HepG2 (cell line): ENCODE results near the gene NRL. TPM values are rescaled to one million over a fixed set of nuclear protein-coding genes. Genes with fewer than 3 reads are reported as not detected.

Experiments used
- ADNP ChIP-seq: sonication (generic); formaldehyde crosslinking; IDR thresholded peaks from 2 replicates; pipeline ENCODE4 v1.4.0; 2020; ENCODE audit warnings: missing genetic modification reagents
- CCAR2 ChIP-seq: fragments of 200-400 bp; formaldehyde crosslinking; optimal IDR thresholded peaks from 2 replicates; pipeline ENCODE3; 2018; ENCODE audit warnings: low read depth, mild to moderate bottlenecking, low read length, moderate library complexity
- CEBPG ChIP-seq: IDR thresholded peaks from 2 replicates; pipeline ENCODE4 v1.6.1; 2016
- CREM ChIP-seq, 2 experiments: sonication (generic) in 1 of 2; formaldehyde crosslinking in 1 of 2; IDR thresholded peaks; 2 replicates each; pipeline versions ENCODE4 v1.4.0 to v1.6.1; 2016 to 2020; ENCODE audit warnings: antibody characterized with exemption in 1 of 2, mild to moderate bottlenecking in 1 of 2, missing genetic modification reagents in 1 of 2
- DPF2 ChIP-seq: sonication (generic); formaldehyde crosslinking; IDR thresholded peaks from 2 replicates; pipeline ENCODE4 v1.4.0; 2020; ENCODE audit warnings: mild to moderate bottlenecking, low read depth, missing genetic modification reagents, borderline replicate concordance
- GABPB1 ChIP-seq: IDR thresholded peaks from 2 replicates; pipeline ENCODE4 v1.6.1; 2016; ENCODE audit warnings: mild to moderate bottlenecking, missing genetic modification reagents, moderate library complexity, missing compliant biosample characterization
- GLI4 ChIP-seq: sonication (generic); formaldehyde crosslinking; IDR thresholded peaks from 2 replicates; pipeline ENCODE4 v1.5.1; 2020; ENCODE audit warnings: missing genetic modification reagents, mild to moderate bottlenecking, moderate library complexity, borderline replicate concordance
- LCORL ChIP-seq, 2 experiments: fragments of 450-650 bp in 1 of 2; sonication (generic) in 1 of 2; formaldehyde crosslinking in 1 of 2; IDR thresholded peaks; 2 replicates each; pipeline versions ENCODE4 v1.5.0 to v1.6.1; 2017 to 2020; ENCODE audit warnings: antibody characterized with exemption in 1 of 2, missing genetic modification reagents in 1 of 2
- MAF1 ChIP-seq: sonication (generic); formaldehyde crosslinking; IDR thresholded peaks from 2 replicates; pipeline ENCODE4 v1.5.0; 2020; ENCODE audit warnings: missing genetic modification reagents, borderline replicate concordance
- PITX1 ChIP-seq: sonication (generic); formaldehyde crosslinking; IDR thresholded peaks from 2 replicates; pipeline ENCODE4 v1.5.1; 2020; ENCODE audit warnings: mild to moderate bottlenecking, missing genetic modification reagents
- RFX5 ChIP-seq: IDR thresholded peaks from 2 replicates; pipeline ENCODE4 v1.6.1; 2011; ENCODE audit warnings: low read depth, low read length, improper control_type of control experiment
- SALL1 ChIP-seq: sonication (generic); formaldehyde crosslinking; IDR thresholded peaks from 2 replicates; pipeline ENCODE4 v1.8.0; 2022; ENCODE audit warnings: mild to moderate bottlenecking, missing genetic modification reagents
- SIX4 ChIP-seq: sonication (generic); formaldehyde crosslinking; IDR thresholded peaks from 2 replicates; pipeline ENCODE4 v1.4.0; 2020; ENCODE audit warnings: missing genetic modification reagents
- SUZ12 ChIP-seq: fragments of 150-350 bp; IDR thresholded peaks from 2 replicates; pipeline ENCODE4 v1.6.1; 2014; ENCODE audit warnings: low read depth, low read length
- ZFX ChIP-seq: sonication (generic); formaldehyde crosslinking; IDR thresholded peaks from 2 replicates; pipeline ENCODE4 v1.4.0; 2020; ENCODE audit warnings: mild to moderate bottlenecking, low read depth, missing genetic modification reagents, moderate library complexity
- ZMYM3 ChIP-seq: sonication (generic); formaldehyde crosslinking; IDR thresholded peaks from 2 replicates; pipeline ENCODE4 v1.5.1; 2020; ENCODE audit warnings: mild to moderate bottlenecking, missing genetic modification reagents
- ZNF30 ChIP-seq: sonication (generic); formaldehyde crosslinking; IDR thresholded peaks from 2 replicates; pipeline ENCODE4 v1.5.0; 2020; ENCODE audit warnings: mild to moderate bottlenecking, missing genetic modification reagents
- ZNF607 ChIP-seq: sonication (generic); formaldehyde crosslinking; IDR thresholded peaks from 2 replicates; pipeline ENCODE4 v1.5.1; 2020; ENCODE audit warnings: missing genetic modification reagents, mild to moderate bottlenecking, borderline replicate concordance
- ZNF891 ChIP-seq: sonication (generic); formaldehyde crosslinking; IDR thresholded peaks from 2 replicates; pipeline ENCODE4 v1.5.0; 2020; ENCODE audit warnings: mild to moderate bottlenecking, missing genetic modification reagents
- polyA plus RNA-seq, 8 experiments: library from polyadenylated mRNA; depleted of rRNA in 3 of 8; stranded (reverse) in 7 of 8; unstranded in 1 of 8; fragments of >200 nt; fragmentation: Illumina TruSeq in 4 of 8; extraction: Trizol in 4 of 8; gene quantifications; 2 replicates each; pipeline versions ENCODE4 v1.2.1 to v1.2.3, GENCODE V29; 2011 to 2016; ENCODE audit warnings: low read depth in 4 of 8, missing spikeins in 1 of 8, mixed read lengths in 1 of 8; ENCODE audit not compliant: insufficient read depth in 1 of 8
- total RNA-seq, 5 experiments: library from RNA; depleted of rRNA; stranded (reverse); fragments of >200 nt; fragmentation: Illumina TruSeq; extraction: Trizol; gene quantifications; 2 replicates each; pipeline ENCODE4 v1.2.3, GENCODE V29; 2016; ENCODE audit warnings: low read depth in 1 of 5
- TF ChIP-seq, protein P1 (sequence below): sonication (generic); formaldehyde crosslinking; IDR thresholded peaks from 2 replicates; pipeline ENCODE4 v1.9.0; 2021; ENCODE audit warnings: mild to moderate bottlenecking, missing genetic modification reagents
- TF ChIP-seq, protein P2 (sequence below): sonication (generic); formaldehyde crosslinking; IDR thresholded peaks from 2 replicates; pipeline ENCODE4 v1.8.1; 2023; ENCODE audit warnings: mild to moderate bottlenecking, inconsistent platforms, moderate library complexity, missing genetic modification reagents, borderline replicate concordance

Gene NRL
- total and polyA plus RNA-seq, 2 of the 13 experiments (the other 11 are each of a cell fraction or from before 2014, with no cell fraction given) = 2.5 to 4.7 TPM

GRCh38 chr14:24060984-24061913, 53.5 kb downstream of the NRL start (continued):
- 0 out of 2 replicates have a peak, but pooled peaks have one; percentile 62 for TF ChIP-seq ZNF30
- TF ChIP-seq RFX5 = no peak
- no peak for TF ChIP-seq MAF1
- no peak for TF ChIP-seq LCORL (IDR thresholded peaks at IDR 0.05)
- peak; percentile 40; the same call in 1 of the 2 replicates for TF ChIP-seq LCORL (CRISPR knock-in tag; IDR thresholded peaks at IDR 0.05)
- TF ChIP-seq PITX1 = 0 out of 2 replicates have a peak, but pooled peaks have one; percentile 46
- no peak for TF ChIP-seq SIX4 (CRISPR knock-in tag)
- no peak for TF ChIP-seq CREM (IDR thresholded peaks at IDR 0.05)
- TF ChIP-seq CREM (CRISPR knock-in tag; IDR thresholded peaks at IDR 0.05) = peak; percentile 16; the same call in 1 of the 2 replicates
- no peak for TF ChIP-seq CCAR2
- TF ChIP-seq CEBPG (CRISPR knock-in tag) = peak; percentile 42
- TF ChIP-seq SALL1 (CRISPR knock-in tag) = peak; percentile 38; the same call in 1 of the 2 replicates
- TF ChIP-seq ZNF607 (CRISPR knock-in tag) = no peak
- peak; percentile 47; the same call in 1 of the 2 replicates for TF ChIP-seq GABPB1 (CRISPR knock-in tag)
- TF ChIP-seq, protein P1, sequence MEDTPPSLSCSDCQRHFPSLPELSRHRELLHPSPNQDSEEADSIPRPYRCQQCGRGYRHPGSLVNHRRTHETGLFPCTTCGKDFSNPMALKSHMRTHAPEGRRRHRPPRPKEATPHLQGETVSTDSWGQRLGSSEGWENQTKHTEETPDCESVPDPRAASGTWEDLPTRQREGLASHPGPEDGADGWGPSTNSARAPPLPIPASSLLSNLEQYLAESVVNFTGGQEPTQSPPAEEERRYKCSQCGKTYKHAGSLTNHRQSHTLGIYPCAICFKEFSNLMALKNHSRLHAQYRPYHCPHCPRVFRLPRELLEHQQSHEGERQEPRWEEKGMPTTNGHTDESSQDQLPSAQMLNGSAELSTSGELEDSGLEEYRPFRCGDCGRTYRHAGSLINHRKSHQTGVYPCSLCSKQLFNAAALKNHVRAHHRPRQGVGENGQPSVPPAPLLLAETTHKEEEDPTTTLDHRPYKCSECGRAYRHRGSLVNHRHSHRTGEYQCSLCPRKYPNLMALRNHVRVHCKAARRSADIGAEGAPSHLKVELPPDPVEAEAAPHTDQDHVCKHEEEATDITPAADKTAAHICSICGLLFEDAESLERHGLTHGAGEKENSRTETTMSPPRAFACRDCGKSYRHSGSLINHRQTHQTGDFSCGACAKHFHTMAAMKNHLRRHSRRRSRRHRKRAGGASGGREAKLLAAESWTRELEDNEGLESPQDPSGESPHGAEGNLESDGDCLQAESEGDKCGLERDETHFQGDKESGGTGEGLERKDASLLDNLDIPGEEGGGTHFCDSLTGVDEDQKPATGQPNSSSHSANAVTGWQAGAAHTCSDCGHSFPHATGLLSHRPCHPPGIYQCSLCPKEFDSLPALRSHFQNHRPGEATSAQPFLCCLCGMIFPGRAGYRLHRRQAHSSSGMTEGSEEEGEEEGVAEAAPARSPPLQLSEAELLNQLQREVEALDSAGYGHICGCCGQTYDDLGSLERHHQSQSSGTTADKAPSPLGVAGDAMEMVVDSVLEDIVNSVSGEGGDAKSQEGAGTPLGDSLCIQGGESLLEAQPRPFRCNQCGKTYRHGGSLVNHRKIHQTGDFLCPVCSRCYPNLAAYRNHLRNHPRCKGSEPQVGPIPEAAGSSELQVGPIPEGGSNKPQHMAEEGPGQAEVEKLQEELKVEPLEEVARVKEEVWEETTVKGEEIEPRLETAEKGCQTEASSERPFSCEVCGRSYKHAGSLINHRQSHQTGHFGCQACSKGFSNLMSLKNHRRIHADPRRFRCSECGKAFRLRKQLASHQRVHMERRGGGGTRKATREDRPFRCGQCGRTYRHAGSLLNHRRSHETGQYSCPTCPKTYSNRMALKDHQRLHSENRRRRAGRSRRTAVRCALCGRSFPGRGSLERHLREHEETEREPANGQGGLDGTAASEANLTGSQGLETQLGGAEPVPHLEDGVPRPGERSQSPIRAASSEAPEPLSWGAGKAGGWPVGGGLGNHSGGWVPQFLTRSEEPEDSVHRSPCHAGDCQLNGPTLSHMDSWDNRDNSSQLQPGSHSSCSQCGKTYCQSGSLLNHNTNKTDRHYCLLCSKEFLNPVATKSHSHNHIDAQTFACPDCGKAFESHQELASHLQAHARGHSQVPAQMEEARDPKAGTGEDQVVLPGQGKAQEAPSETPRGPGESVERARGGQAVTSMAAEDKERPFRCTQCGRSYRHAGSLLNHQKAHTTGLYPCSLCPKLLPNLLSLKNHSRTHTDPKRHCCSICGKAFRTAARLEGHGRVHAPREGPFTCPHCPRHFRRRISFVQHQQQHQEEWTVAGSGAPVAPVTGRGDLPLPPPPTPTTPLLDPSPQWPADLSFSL (CRISPR knock-in tag) = no peak
- TF ChIP-seq ZMYM3 (CRISPR knock-in tag) = 0 out of 2 replicates have a peak, but pooled peaks have one; percentile 58
- TF ChIP-seq SUZ12 = no peak
- TF ChIP-seq, protein P2, sequence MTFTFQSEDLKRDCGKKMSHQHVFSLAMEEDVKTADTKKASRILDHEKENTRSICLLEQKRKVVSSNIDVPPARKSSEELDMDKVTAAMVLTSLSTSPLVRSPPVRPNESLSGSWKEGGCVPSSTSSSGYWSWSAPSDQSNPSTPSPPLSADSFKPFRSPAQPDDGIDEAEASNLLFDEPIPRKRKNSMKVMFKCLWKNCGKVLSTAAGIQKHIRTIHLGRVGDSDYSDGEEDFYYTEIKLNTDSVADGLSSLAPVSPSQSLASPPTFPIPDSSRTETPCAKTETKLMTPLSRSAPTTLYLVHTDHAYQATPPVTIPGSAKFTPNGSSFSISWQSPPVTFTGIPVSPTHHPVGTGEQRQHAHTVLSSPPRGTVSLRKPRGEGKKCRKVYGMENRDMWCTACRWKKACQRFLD = 0 out of 2 replicates have a peak, but pooled peaks have one; percentile 51
- TF ChIP-seq ADNP (CRISPR knock-in tag) = no peak
- 0 out of 2 replicates have a peak, but pooled peaks have one; percentile 23 for TF ChIP-seq DPF2 (CRISPR knock-in tag)
- 0 out of 2 replicates have a peak, but pooled peaks have one; percentile 29 for TF ChIP-seq GLI4 (CRISPR knock-in tag)
- 0 out of 2 replicates have a peak, but pooled peaks have one; percentile 48 for TF ChIP-seq ZNF891
- TF ChIP-seq ZFX (CRISPR knock-in tag) = 0 out of 2 replicates have a peak, but pooled peaks have one; percentile 37
